GM12878 (cell line): Measurements from ENCODE around the gene DCLK2. TPM values are rescaled to one million over a fixed set of nuclear protein-coding genes. Genes with fewer than 3 reads are reported as not detected.

Experiments
- ATAC-seq: fragments of 200-7000 bp; cut with Tn5 transposase; 3 replicates; pipeline ENCODE4 v1.9.1; 2020; ENCODE audit warnings: mild to moderate bottlenecking, moderate library complexity
- BruUV-seq: library from RNA; stranded (reverse); fragments of 400-500 nt; replicated peaks from 2 replicates; lab custom pipeline; 2021; lab: Mats Ljungman, UMichigan
- CTCF ChIA-PET: fragments of 300-600 bp; sonication (Branson Sonifier 250); formaldehyde crosslinking; extraction: SDS; loops from one replicate; lab custom pipeline; 2021; ENCODE audit warnings: inconsistent platforms; lab: Yijun Ruan, JAX
- POLR2A ChIA-PET: fragments of 350-600 bp; formaldehyde crosslinking; extraction: SDS; loops from one replicate; lab custom pipeline; 2021; ENCODE audit warnings: inconsistent platforms; lab: Charles Lee
- RAD21 ChIA-PET: fragments of 300-600 bp; sonication (Branson Sonifier 250); formaldehyde crosslinking; loops from one replicate; lab custom pipeline; 2023; ENCODE audit warnings: antibody characterized with exemption; ENCODE audit not compliant: unreplicated experiment; lab: Charles Lee
- SMC1A ChIA-PET: fragments of 300-600 bp; sonication (Branson Sonifier 250); formaldehyde crosslinking; loops from one replicate; lab custom pipeline; 2023; ENCODE audit not compliant: unreplicated experiment, uncharacterized antibody; lab: Charles Lee
- DNase-seq: peaks from one replicate; pipeline ENCODE4 v3.0.0-alpha.2; 2011; ENCODE audit warnings: low read depth, low spot score
- FAIRE-seq: peaks from 3 replicates; lab custom pipeline; 2011; peaks lifted over from hg19 to GRCh38; lab: Jason Lieb, UNC
- H2AFZ ChIP-seq: 2 replicates; pipeline ENCODE4 v1.6.0; 2011; ENCODE audit warnings: low read depth, low read length, control low read depth; ENCODE audit not compliant: control insufficient read depth
- H3K27ac ChIP-seq: 2 replicates; pipeline ENCODE4 v1.5.1; 2011; ENCODE audit warnings: control low read depth; ENCODE audit not compliant: control insufficient read depth, insufficient read depth
- H3K27me3 ChIP-seq, 2 experiments: replicated peaks in 1 of 2; 2 replicates each; pipeline versions ENCODE4 v1.6.0 to v1.6.1; 2011; ENCODE audit warnings: low read length in 1 of 2; ENCODE audit not compliant: control insufficient read depth in 2 of 2, insufficient read depth in 2 of 2
- H3K36me3 ChIP-seq, 2 experiments: 2 replicates each; pipeline ENCODE4 v1.5.1; 2011; ENCODE audit warnings: low read length in 1 of 2; ENCODE audit not compliant: control insufficient read depth in 2 of 2, insufficient read depth in 2 of 2
- H3K4me1 ChIP-seq: 2 replicates; pipeline ENCODE4 v1.6.1; 2011; ENCODE audit warnings: mild to moderate bottlenecking, low read length, moderate library complexity, mixed read lengths; ENCODE audit not compliant: control insufficient read depth, insufficient read depth
- H3K4me2 ChIP-seq: 2 replicates; pipeline ENCODE4 v1.6.0; 2011; ENCODE audit warnings: control low read depth; ENCODE audit not compliant: control insufficient read depth, insufficient read depth
- H3K4me3 ChIP-seq: fragments of 200-600 bp; sonication (generic); 2 replicates; pipeline ENCODE4 v1.5.1; 2016
- H3K79me2 ChIP-seq: 2 replicates; pipeline ENCODE4 v1.6.0; 2011; ENCODE audit warnings: low read length; ENCODE audit not compliant: control insufficient read depth, insufficient read depth
- H3K9ac ChIP-seq: 2 replicates; pipeline ENCODE4 v1.8.0; 2011; ENCODE audit warnings: low read length, control low read depth, mixed read lengths; ENCODE audit not compliant: control insufficient read depth, insufficient read depth
- H3K9me3 ChIP-seq: replicated peaks from 3 replicates; pipeline ENCODE4 v1.5.1; 2011; ENCODE audit warnings: mild to moderate bottlenecking, low read length; ENCODE audit not compliant: control insufficient read depth, insufficient read depth
- H4K20me1 ChIP-seq: 2 replicates; pipeline ENCODE4 v1.6.0; 2011; ENCODE audit not compliant: control insufficient read depth, insufficient read depth
- BHLHE40 ChIP-seq, 2 experiments: fragments of 450-650 bp in 1 of 2; IDR thresholded peaks; 2 replicates each; pipeline ENCODE4 v1.6.1; 2011 to 2017; ENCODE audit warnings: low read depth in 2 of 2, borderline replicate concordance in 1 of 2, improper control_type of control experiment in 1 of 2, low read length in 1 of 2, mild to moderate bottlenecking in 1 of 2
- CREB1 ChIP-seq: IDR thresholded peaks from 2 replicates; pipeline ENCODE4 v1.6.1; 2012; ENCODE audit warnings: low read depth, mild to moderate bottlenecking, inconsistent platforms
- EGR1 ChIP-seq, 2 experiments: IDR thresholded peaks; 1 replicate in 1 of 2; 2 replicates in 1 of 2; pipeline ENCODE4 v1.6.1; 2011 to 2012; ENCODE audit warnings: low read depth in 2 of 2, low read length in 2 of 2, borderline replicate concordance in 1 of 2, mild to moderate bottlenecking in 1 of 2, moderate library complexity in 1 of 2
- HDAC2 ChIP-seq: fragments of 200-600 bp; sonication (generic); IDR thresholded peaks from 2 replicates; pipeline ENCODE4 v1.6.1; 2017
- HDAC6 ChIP-seq: fragments of 200-600 bp; sonication (generic); IDR thresholded peaks from one replicate; pipeline ENCODE4 v1.8.0; 2017; ENCODE audit warnings: antibody characterized with exemption; ENCODE audit not compliant: unreplicated experiment
- IKZF1 ChIP-seq: fragments of 450-650 bp; conservative IDR thresholded peaks from 2 replicates; pipeline ENCODE4 v1.6.1; 2017; ENCODE audit warnings: antibody characterized with exemption, mild to moderate bottlenecking
- KAT2A ChIP-seq: conservative IDR thresholded peaks from 2 replicates; pipeline ENCODE4 v1.6.1; 2011; ENCODE audit warnings: low read depth, low read length; ENCODE audit not compliant: control insufficient read depth
- KDM1A ChIP-seq: fragments of 200-600 bp; sonication (generic); IDR thresholded peaks from 2 replicates; pipeline ENCODE4 v1.6.1; 2016; ENCODE audit warnings: borderline replicate concordance
- NFIC ChIP-seq: IDR thresholded peaks from 2 replicates; pipeline ENCODE4 v1.6.1; 2012; ENCODE audit warnings: low read depth, mild to moderate bottlenecking, inconsistent platforms, low read length, moderate library complexity
- NFXL1 ChIP-seq: fragments of 450-650 bp; IDR thresholded peaks from 2 replicates; pipeline ENCODE4 v1.6.1; 2017; ENCODE audit warnings: antibody characterized with exemption, mild to moderate bottlenecking, borderline replicate concordance
- NFYA ChIP-seq: IDR thresholded peaks from 2 replicates; pipeline ENCODE4 v1.6.1; 2011; ENCODE audit warnings: low read depth, mild to moderate bottlenecking, low read length, improper control_type of control experiment, borderline replicate concordance
- POU2F2 ChIP-seq: IDR thresholded peaks from 3 replicates; pipeline ENCODE4 v1.6.1; 2011; ENCODE audit warnings: low read depth, mild to moderate bottlenecking, low read length, borderline replicate concordance
- RB1 ChIP-seq: fragments of 450-650 bp; formaldehyde crosslinking; IDR thresholded peaks from 2 replicates; pipeline ENCODE4 v1.6.1; 2017; ENCODE audit warnings: mild to moderate bottlenecking, borderline replicate concordance
- WRNIP1 ChIP-seq: IDR thresholded peaks from 2 replicates; pipeline ENCODE4 v1.6.1; 2011; ENCODE audit warnings: low read depth, low read length, improper control_type of control experiment, borderline replicate concordance
- ZBTB11 ChIP-seq: fragments of 450-650 bp; formaldehyde crosslinking; IDR thresholded peaks from 2 replicates; pipeline ENCODE4 v1.5.0; 2022; ENCODE audit warnings: mild to moderate bottlenecking, missing genetic modification characterization
- WGBS: methylation state at CpG from one replicate; pipeline ENCODE4 v1.1.6; 2016; ENCODE audit warnings: low lambda C conversion rate; ENCODE audit not compliant: insufficient replicate concordance, insufficient coverage; ENCODE audit errors: missing lambda C conversion rate; 5-methylcytosine and 5-hydroxymethylcytosine counted together
- in situ Hi-C: fragments of 300-500 bp; cut with MboI; formaldehyde crosslinking; loops from 9 replicates; pipeline ENCODE4 v1.14.3; 2018; ENCODE audit warnings: mixed read lengths
- intact Hi-C: fragments of 100-400 bp; cut with micrococcal nuclease; formaldehyde crosslinking; loops from one replicate; pipeline ENCODE4 v1.14.2; 2022; ENCODE audit not compliant: unreplicated experiment
- polyA plus RNA-seq, 11 experiments: library from polyadenylated mRNA; depleted of rRNA in 4 of 11; unstranded in 6 of 11; stranded (reverse) in 5 of 11; fragments of >200 nt; fragmentation: Nextera tagmentation in 4 of 11; fragmentation: Illumina TruSeq in 1 of 11; extraction: Ambion mirVana in 4 of 11; extraction: Trizol in 1 of 11; gene quantifications; 1 replicate in 1 of 11; 2 replicates in 10 of 11; pipeline versions ENCODE4 v1.2.1 to v1.2.3, GENCODE V29; 2011 to 2016; ENCODE audit warnings: inconsistent platforms in 2 of 11, missing spikeins in 2 of 11, low read depth in 1 of 11
- total RNA-seq, 4 experiments: library from RNA; depleted of rRNA in 3 of 4; stranded (reverse); fragments of >200 nt in 3 of 4; fragmentation: Illumina TruSeq in 1 of 4; extraction: Trizol in 1 of 4; gene quantifications; 2 replicates each; pipeline versions ENCODE4 v1.2.1 to v1.2.3, GENCODE V29; 2013 to 2021
- TF ChIP-seq, protein P1 (sequence below): IDR thresholded peaks from 2 replicates; pipeline ENCODE4 v1.6.1; 2012; ENCODE audit warnings: low read depth, low read length, improper control_type of control experiment
- TF ChIP-seq, protein P2 (sequence below): IDR thresholded peaks from 2 replicates; pipeline ENCODE4 v1.6.1; 2012; ENCODE audit warnings: improper control_type of control experiment, low read depth, low read length; ENCODE audit not compliant: insufficient replicate concordance

DCLK2 gene
- total and polyA plus RNA-seq, 10 of the 15 experiments (the other 5 are each of a cell fraction or from before 2014, with no cell fraction given) = not detected

- CTCF ChIA-PET = no interaction called here
- TF ChIP-seq ZBTB11 = no peak
- no peak for TF ChIP-seq NFXL1
- TF ChIP-seq EGR1 (IDR thresholded peaks at IDR 0.05; ENCODE audit: borderline replicate concordance in 1 of 2, low read depth in 2 of 2, low read length in 2 of 2) = no peak
- TF ChIP-seq IKZF1 = no peak
- TF ChIP-seq HDAC2 = no peak
- no peak for TF ChIP-seq KAT2A
- no peak for TF ChIP-seq WRNIP1
- no peak for TF ChIP-seq CREB1
- TF ChIP-seq HDAC6 = no peak
- TF ChIP-seq NFYA = no peak
- TF ChIP-seq BHLHE40 (IDR thresholded peaks at IDR 0.05; ENCODE audit: borderline replicate concordance in 1 of 2, low read depth in 2 of 2, low read length in 1 of 2) = no peak
- TF ChIP-seq, protein P1, sequence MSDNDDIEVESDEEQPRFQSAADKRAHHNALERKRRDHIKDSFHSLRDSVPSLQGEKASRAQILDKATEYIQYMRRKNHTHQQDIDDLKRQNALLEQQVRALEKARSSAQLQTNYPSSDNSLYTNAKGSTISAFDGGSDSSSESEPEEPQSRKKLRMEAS = no peak
- TF ChIP-seq, protein P2, sequence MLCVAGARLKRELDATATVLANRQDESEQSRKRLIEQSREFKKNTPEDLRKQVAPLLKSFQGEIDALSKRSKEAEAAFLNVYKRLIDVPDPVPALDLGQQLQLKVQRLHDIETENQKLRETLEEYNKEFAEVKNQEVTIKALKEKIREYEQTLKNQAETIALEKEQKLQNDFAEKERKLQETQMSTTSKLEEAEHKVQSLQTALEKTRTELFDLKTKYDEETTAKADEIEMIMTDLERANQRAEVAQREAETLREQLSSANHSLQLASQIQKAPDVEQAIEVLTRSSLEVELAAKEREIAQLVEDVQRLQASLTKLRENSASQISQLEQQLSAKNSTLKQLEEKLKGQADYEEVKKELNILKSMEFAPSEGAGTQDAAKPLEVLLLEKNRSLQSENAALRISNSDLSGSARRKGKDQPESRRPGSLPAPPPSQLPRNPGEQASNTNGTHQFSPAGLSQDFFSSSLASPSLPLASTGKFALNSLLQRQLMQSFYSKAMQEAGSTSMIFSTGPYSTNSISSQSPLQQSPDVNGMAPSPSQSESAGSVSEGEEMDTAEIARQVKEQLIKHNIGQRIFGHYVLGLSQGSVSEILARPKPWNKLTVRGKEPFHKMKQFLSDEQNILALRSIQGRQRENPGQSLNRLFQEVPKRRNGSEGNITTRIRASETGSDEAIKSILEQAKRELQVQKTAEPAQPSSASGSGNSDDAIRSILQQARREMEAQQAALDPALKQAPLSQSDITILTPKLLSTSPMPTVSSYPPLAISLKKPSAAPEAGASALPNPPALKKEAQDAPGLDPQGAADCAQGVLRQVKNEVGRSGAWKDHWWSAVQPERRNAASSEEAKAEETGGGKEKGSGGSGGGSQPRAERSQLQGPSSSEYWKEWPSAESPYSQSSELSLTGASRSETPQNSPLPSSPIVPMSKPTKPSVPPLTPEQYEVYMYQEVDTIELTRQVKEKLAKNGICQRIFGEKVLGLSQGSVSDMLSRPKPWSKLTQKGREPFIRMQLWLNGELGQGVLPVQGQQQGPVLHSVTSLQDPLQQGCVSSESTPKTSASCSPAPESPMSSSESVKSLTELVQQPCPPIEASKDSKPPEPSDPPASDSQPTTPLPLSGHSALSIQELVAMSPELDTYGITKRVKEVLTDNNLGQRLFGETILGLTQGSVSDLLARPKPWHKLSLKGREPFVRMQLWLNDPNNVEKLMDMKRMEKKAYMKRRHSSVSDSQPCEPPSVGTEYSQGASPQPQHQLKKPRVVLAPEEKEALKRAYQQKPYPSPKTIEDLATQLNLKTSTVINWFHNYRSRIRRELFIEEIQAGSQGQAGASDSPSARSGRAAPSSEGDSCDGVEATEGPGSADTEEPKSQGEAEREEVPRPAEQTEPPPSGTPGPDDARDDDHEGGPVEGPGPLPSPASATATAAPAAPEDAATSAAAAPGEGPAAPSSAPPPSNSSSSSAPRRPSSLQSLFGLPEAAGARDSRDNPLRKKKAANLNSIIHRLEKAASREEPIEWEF = no peak
- TF ChIP-seq RB1 = no peak
- TF ChIP-seq KDM1A = no peak
- no peak for TF ChIP-seq POU2F2
- TF ChIP-seq NFIC = no peak
Observed at GRCh38 chr4:150149381-150149780, 71.1 kb downstream of the DCLK2 start.

More at GRCh38 chr4:150149381-150149780, 71.1 kb downstream of the DCLK2 start:
- H3K4me3 ChIP-seq = no peak overlapping the region
- no peaks in the 10 kb centered on the region for H3K9me3 ChIP-seq
- DNase-seq (no peak), FAIRE-seq (no peak), ATAC-seq (no peak)
- no peaks in the 10 kb centered on the region for H4K20me1 ChIP-seq
- H3K36me3 ChIP-seq = no peaks in the 10 kb centered on the region
- intact Hi-C loops (no loop called here), in situ Hi-C loops (no loop called here)
- H3K79me2 ChIP-seq = no peaks in the 10 kb centered on the region
- RAD21 ChIA-PET = no interaction called here
- no peak overlapping the region for H3K4me2 ChIP-seq
- no TSS peak for BruUV-seq
- no peak overlapping the region for H2AFZ ChIP-seq
- H3K9ac ChIP-seq = no peak overlapping the region
- no peak overlapping the region for H3K27ac ChIP-seq
- POLR2A ChIA-PET = no interaction called here
- 7% methylated on average over 1 of the region's 1 CpG for WGBS
- H3K4me1 ChIP-seq = no peaks in the 10 kb centered on the region
- SMC1A ChIA-PET = no interaction called here
- no peaks in the 10 kb centered on the region; a peak in 1 of 4 replicates for H3K27me3 ChIP-seq
